Mucosa of rectum (tissue), 2 donors: ENCODE results near the gene OSBP.

Source experiments
- H3K27ac ChIP-seq, 2 donors: one replicate each; pipeline ENCODE4 v1.7.0; 2013; ENCODE audit warnings: inconsistent platforms in 2 of 2, low read depth in 2 of 2, low read length in 2 of 2
- H3K27me3 ChIP-seq, 2 donors: one replicate each; pipeline ENCODE4 v1.7.0; 2013; ENCODE audit warnings: low read length in 2 of 2; ENCODE audit not compliant: control insufficient read depth in 2 of 2, insufficient read depth in 2 of 2
- H3K36me3 ChIP-seq, 2 donors: one replicate each; pipeline ENCODE4 v1.7.0; 2013; ENCODE audit warnings: low read length in 2 of 2; ENCODE audit not compliant: control insufficient read depth in 2 of 2, insufficient read depth in 2 of 2
- H3K4me1 ChIP-seq, 2 donors: one replicate each; pipeline ENCODE4 v1.7.0; 2013; ENCODE audit warnings: low read length in 2 of 2, mild to moderate bottlenecking in 1 of 2; ENCODE audit not compliant: control insufficient read depth in 2 of 2, insufficient read depth in 2 of 2
- H3K4me3 ChIP-seq, 2 donors: one replicate each; pipeline ENCODE4 v1.7.0; 2013; ENCODE audit warnings: low read length in 2 of 2
- H3K9ac ChIP-seq, 2 donors: one replicate each; pipeline ENCODE4 v1.7.0; 2013; ENCODE audit warnings: low read length in 2 of 2, low read depth in 1 of 2, mild to moderate bottlenecking in 1 of 2
- H3K9me3 ChIP-seq, 2 donors: one replicate each; pipeline ENCODE4 v1.7.0; 2013; ENCODE audit warnings: low read length in 2 of 2; ENCODE audit not compliant: control insufficient read depth in 2 of 2
- donor health status: healthy.
- donor health status: Normal muscosa, but diverticular disease.

OSBP gene

GRCh38 chr11:59556917-59557348 is 58.6 kb downstream of the OSBP start:
- H3K4me3 ChIP-seq = peak overlapping the region in 1 of 2 donors; percentile 54
- H3K9me3 ChIP-seq = no peaks in the 10 kb centered on the region
- peaks cover 2 to 9% of the 10 kb centered on the region in 2 donors for H3K4me1 ChIP-seq
- no peak overlapping the region for H3K9ac ChIP-seq
- no peaks in the 10 kb centered on the region for H3K36me3 ChIP-seq
- H3K27me3 ChIP-seq = no peaks in the 10 kb centered on the region
- no peak overlapping the region for H3K27ac ChIP-seq

DNA sequence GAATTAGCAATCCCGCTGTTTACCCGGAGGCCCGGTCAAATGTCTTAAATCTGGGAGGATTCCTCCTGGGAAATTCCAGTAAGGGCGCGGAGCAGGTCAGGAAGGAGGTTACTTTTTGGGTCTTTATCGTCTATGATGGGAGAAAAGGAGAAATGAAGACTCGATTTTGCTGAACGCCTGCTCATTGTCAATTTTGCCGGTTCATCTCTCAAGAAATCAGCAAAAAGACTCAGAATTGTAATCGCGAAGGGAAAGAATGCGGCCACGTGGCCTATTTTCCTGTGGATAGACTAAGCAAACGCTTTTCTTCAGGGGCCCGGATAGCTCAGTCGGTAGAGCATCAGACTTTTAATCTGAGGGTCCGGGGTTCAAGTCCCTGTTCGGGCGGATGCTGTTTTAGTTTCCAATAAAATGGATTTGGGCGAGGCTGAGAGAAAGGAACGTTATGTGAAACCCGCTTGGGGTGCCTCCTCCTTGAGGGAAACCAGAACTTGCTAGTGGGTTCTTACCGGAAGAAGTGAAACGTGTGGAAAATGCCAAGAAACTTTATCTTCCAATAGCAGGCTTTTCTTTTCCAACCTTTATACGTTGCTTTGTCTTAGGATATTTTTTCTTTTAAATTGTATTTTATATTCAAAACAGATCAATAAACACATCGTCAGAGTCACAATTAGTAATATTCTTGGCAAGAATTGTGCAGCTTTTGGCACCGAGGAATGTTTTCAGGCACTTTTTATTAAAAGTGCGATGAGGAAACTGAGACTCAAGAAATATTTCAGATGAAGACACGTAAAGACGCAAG is 59.3 kb downstream of the OSBP start:
- H3K36me3 ChIP-seq = no peaks in the 10 kb centered on the region
- H3K27ac ChIP-seq = no peak overlapping the region
- peak overlapping the region; percentile 17 to 61 for H3K4me3 ChIP-seq
- peaks cover 2 to 9% of the 10 kb centered on the region in 2 donors for H3K4me1 ChIP-seq
- H3K9ac ChIP-seq = no peak overlapping the region
- H3K9me3 ChIP-seq = no peaks in the 10 kb centered on the region
- H3K27me3 ChIP-seq = no peaks in the 10 kb centered on the region

DNA sequence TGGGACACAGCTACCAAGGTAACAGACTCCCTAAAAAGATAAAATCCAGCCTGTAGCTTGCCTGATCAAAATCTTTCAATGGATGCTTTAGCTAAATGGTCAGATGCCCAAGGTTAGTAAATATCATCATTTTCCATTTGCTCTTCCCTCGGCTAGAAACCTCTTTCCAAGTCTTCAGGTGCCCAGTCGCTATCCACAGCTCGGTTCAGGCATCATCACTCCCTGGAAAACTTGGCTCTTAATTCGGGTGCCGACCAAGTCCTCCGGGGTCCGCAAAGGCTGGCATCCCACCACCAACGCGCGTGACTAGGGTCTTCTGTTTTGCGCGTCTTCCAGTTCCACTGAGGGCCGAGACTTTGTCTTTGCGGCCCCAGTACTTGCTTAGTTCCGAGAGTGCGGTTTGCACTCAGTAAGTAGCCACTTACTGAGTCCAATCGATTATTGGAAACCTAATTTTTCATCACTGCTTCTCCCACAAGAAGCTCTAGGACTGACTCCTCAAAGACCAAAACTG is 59.9 kb downstream of the OSBP start:
- no peak overlapping the region for H3K27ac ChIP-seq
- H3K9ac ChIP-seq = no peak overlapping the region
- no peaks in the 10 kb centered on the region for H3K36me3 ChIP-seq
- H3K4me3 ChIP-seq = peak overlapping the region; percentile 17 to 61
- peaks cover 2 to 11% of the 10 kb centered on the region in 2 donors for H3K4me1 ChIP-seq
- no peaks in the 10 kb centered on the region for H3K9me3 ChIP-seq
- H3K27me3 ChIP-seq = no peaks in the 10 kb centered on the region

GRCh38 chr11:59553323-59553722 is 62.3 kb downstream of the OSBP start:
- Histone ChIP-seq H3K36me3 (no peaks in the 10 kb centered on the region), H3K4me3 (no peak overlapping the region), H3K9me3 (no peaks in the 10 kb centered on the region), H3K9ac (no peak overlapping the region), H3K4me1 (peaks cover 5 to 11% of the 10 kb centered on the region in 2 donors), H3K27me3 (no peaks in the 10 kb centered on the region), H3K27ac (no peak overlapping the region)

DNA sequence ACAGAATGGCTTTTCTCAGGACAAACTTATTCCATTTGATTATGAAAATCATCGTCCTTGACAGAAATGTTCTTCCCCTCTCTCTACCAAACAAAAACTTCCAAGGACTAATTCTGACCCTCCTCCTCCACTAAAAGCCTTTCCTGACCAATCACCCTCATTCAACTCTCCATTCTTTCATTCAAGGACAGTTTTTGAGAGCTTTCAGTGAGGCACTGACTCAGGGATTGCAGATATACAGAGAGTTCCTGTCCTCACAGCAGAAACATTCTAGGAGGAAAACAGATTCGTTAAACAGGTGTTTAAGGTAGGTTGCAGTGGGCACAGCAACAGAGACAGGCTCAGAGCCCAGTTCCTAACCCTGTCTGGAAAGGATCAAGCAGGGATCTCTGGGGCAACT is 62.7 kb downstream of the OSBP start:
- Histone ChIP-seq H3K27me3 (no peaks in the 10 kb centered on the region), H3K9ac (no peak overlapping the region), H3K27ac (no peak overlapping the region), H3K9me3 (no peaks in the 10 kb centered on the region), H3K4me1 (peaks cover 5 to 11% of the 10 kb centered on the region in 2 donors), H3K4me3 (no peak overlapping the region), H3K36me3 (no peaks in the 10 kb centered on the region)

- no peaks in the 10 kb centered on the region for H3K9me3 ChIP-seq
- peak overlapping the region; percentile 66 to 71 for H3K9ac ChIP-seq
- H3K36me3 ChIP-seq = no peaks in the 10 kb centered on the region
- H3K4me3 ChIP-seq = peak overlapping the region; percentile 76 to 79
- H3K27ac ChIP-seq = no peak overlapping the region
- no peaks in the 10 kb centered on the region for H3K27me3 ChIP-seq
- peaks cover 5 to 11% of the 10 kb centered on the region in 2 donors for H3K4me1 ChIP-seq
Observed at GRCh38 chr11:59551659-59552521, 63.7 kb downstream of the OSBP start.

- H3K27ac ChIP-seq = peak overlapping the region; percentile 74 to 77
- H3K9ac ChIP-seq = peak overlapping the region; percentile 66 to 71
- peak overlapping the region; percentile 76 to 79 for H3K4me3 ChIP-seq
- H3K4me1 ChIP-seq = peaks cover 5 to 11% of the 10 kb centered on the region in 2 donors
- H3K9me3 ChIP-seq = no peaks in the 10 kb centered on the region
- no peaks in the 10 kb centered on the region for H3K36me3 ChIP-seq
- H3K27me3 ChIP-seq = no peaks in the 10 kb centered on the region
Observed at GRCh38 chr11:59550842-59551658, 64.5 kb downstream of the OSBP start.

DNA sequence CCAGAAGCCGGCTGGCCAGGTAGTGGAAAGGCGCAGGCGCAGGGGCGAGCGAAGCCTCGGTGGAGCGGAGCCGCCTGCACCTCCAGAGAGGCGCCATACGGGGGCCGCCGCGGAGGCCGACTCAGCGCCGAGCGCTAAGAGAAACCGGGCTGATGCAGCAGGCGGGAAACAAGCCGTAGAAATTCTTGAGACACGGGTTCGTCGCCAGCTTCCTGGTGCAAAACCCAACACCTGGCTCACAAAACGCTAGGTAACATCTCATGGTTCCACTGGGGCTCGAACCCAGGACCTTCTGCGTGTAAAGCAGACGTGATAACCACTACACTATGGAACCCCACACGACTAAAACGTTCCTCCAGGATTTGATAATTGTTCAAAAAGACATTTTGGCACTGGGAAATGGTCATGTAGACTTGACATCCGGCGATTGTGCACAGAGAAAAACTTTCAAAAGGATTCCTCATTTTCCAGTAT is 65.2 kb downstream of the OSBP start:
- Histone ChIP-seq H3K4me3 (peak overlapping the region; percentile 76 to 79), H3K27me3 (no peaks in the 10 kb centered on the region), H3K36me3 (no peaks in the 10 kb centered on the region), H3K9ac (peak overlapping the region; percentile 66 to 71), H3K4me1 (peaks cover 5 to 11% of the 10 kb centered on the region in 2 donors), H3K27ac (peak overlapping the region; percentile 74 to 77), H3K9me3 (no peaks in the 10 kb centered on the region)

DNA sequence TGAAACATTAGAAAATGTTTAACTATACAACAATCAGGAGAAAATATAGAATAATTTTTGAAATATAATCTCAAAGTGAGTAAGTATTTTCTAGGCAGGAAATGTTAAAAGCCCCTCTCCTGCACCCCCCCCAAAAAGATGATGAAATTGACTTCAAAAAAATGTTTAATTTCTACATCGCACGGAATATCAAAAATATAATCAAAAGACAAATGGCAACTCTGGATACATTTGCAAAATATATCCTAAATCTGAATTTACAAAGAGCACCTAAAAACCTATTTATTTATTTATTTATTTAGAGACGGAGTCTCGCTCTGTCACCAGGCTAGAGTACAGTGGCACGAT is 67.3 kb downstream of the OSBP start:
- Histone ChIP-seq H3K27ac (no peak overlapping the region), H3K4me1 (peaks cover 5 to 11% of the 10 kb centered on the region in 2 donors), H3K36me3 (no peaks in the 10 kb centered on the region), H3K4me3 (no peak overlapping the region), H3K9ac (no peak overlapping the region), H3K27me3 (no peaks in the 10 kb centered on the region), H3K9me3 (no peaks in the 10 kb centered on the region)
